Mesenteric fat pad (tissue), 1 donor: ENCODE data around the gene MRPL48. TPM values are rescaled to one million over a fixed set of nuclear protein-coding genes. Genes with fewer than 3 reads are reported as not detected.
"Not testable (repeated sequence)": the region's sequence is repeated elsewhere in the genome, so short reads cannot be mapped to it uniquely, and the experiment has no call there.

Source experiments
- DNase-seq: peaks from one replicate; pipeline ENCODE4 v3.0.0-alpha.2; 2020; ENCODE audit warnings: low spot score
- total RNA-seq: library from RNA; stranded (reverse); fragmentation: NEBNext Ultra II Directional; extraction: Animal tissue kit (Norgen Biotek cat#: 25700); gene quantifications from one replicate; pipeline ENCODE4 v1.2.1, GENCODE V29; 2021
- donor health status: DM: yes; HTN: yes; CAD: no.

MRPL48 gene
- total RNA-seq, 1 donor from 2014 or later, result 16.8 TPM

GRCh38 chr11:73838443-73839122, 50.9 kb downstream of the MRPL48 start:
- DNase-seq, result no peak

DNA sequence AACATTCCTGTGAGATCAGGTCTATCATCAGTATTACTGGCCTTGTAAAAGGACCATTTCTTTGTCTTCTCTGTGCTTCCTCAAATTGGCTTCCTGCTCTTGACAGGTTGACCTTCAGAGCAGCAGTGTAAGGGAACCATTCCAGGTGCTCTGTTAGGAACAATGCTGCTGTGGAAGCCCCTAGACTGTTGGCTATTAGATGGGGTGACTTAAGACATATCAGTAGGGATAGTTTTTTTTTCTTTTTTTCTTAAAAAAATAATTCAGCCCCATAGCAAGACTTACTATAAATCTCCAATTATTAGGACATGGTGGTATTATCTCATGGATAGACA, 51.4 kb downstream of the MRPL48 start:
- DNase-seq, result no peak

- DNase-seq, result no peak
Observed at GRCh38 chr11:73851046-73851764, 63.5 kb downstream of the MRPL48 start.

- no peak for DNase-seq
Observed at GRCh38 chr11:73852049-73852448, 64.4 kb downstream of the MRPL48 start.

DNA sequence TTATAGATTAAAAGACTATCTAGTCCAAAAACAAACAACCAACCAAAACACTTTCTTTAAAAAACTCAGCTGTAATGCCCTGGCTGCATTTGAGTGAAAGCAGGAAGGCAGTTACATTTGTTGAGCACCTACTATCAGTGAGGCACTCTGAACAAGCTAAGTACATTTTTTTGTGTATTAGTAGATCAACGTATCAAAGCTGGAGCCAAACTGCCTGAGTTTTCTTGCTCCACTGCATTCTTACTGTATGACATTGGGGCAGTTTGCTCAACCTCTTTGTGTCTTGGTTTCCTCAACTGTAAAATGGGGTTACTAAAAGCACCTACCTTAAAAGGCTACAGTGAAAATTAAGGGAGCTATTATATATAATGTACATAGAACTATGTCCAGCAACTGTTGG, 67.0 kb downstream of the MRPL48 start:
- DNase-seq, result no peak

- no peak for DNase-seq
Observed at GRCh38 chr11:73856031-73856567, 68.4 kb downstream of the MRPL48 start.

DNA sequence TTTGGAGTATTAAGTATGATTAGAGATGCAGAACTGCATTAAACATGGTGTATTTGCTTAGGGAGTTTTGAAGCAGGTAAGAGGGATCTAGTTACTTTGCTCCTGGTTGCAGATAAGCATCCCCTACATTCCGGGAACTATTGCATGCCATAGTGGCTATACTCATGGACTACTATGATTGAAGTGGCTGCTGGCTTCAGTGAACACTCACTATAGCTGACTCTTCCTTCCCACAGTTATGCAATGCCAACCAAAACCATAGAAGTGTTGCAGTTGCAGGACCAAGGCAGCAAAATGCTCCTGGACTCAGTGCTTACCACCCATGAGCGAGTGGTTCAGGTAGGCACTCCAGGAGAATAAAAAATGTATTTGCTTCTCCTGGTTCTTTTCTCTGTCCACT, 72.0 kb downstream of the MRPL48 start:
- no peak for DNase-seq

- no peak for DNase-seq
Observed at GRCh38 chr11:73860202-73860601, 72.5 kb downstream of the MRPL48 start.

GRCh38 chr11:73862986-73863385, 75.3 kb downstream of the MRPL48 start:
- DNase-seq, result no peak

DNA sequence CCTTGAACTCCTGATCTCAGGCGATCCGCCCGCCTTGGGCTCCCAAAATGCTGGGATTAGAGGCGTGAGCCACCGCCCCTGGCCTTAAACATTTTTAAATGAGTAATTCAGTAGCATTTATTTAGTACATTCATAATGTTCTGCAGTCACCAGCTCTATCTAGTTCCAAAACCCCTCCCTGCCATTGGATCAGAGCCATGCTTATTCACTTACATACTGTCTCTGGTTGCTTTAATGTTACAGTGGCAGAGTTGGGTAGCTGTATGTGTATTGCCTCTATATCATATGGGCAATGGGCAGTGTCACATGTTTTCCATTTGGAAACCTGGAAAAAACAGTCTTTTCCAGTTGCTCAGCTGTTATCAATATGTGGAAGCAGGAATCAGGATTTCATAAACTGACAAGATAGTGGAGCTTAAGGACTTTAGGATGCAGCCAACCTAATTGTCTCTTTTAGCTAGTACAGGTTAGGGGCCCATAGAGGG, 78.5 kb downstream of the MRPL48 start:
- no peak for DNase-seq

DNA sequence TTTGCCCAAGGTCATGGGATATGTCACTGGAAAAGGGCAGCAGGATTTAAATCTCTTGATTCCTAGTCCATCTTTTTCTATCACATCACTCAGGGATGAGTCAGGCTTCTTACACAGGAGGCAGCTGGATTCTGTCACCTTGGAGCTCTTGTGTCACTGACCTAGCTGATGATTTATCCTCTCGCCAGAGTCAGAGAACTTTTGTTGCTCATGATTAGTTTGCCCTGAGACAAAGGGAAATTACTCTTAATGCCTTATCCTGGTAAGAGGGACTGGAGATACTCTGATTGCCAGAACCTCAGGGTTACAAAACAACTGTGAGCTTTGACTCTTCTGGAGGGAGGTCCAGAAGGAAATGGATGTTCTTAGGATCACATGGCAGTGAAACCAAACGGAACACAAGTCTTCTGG, 78.9 kb downstream of the MRPL48 start:
- no peak for DNase-seq

GRCh38 chr11:73869332-73869949, 81.8 kb downstream of the MRPL48 start:
- DNase-seq, result no peak

- no peak for DNase-seq
Observed at GRCh38 chr11:73870261-73870660, 82.6 kb downstream of the MRPL48 start.

DNA sequence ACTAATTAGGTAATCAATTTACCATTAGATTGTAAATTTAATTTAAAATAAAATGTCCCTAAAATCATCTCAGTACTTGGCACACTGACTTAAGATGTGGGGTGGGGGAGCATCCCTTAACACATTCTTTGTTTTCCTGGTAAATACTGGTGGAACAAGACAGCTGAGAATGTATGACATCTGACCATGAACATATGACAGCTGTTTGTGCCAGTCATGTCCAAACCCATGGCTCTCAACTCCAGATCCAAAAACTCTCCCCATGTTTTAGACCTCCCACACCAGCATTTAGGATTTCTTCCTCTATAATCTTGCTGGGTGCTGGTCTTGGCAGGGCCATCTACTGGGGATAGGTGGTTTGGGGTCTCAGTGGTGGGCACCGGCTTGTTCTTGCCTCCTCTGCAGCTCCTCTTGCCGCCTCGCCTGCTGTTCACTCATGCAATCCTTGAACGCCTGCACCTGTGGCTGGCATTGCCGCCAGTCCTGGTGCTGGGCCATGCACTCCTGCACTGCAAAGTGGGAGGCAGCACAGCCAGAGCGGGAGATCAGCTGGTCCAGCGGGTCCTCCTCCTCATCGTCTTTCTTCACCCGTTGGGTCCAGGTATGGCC, 85.2 kb downstream of the MRPL48 start:
- DNase-seq, result no peak

GRCh38 chr11:73875380-73875779, 87.7 kb downstream of the MRPL48 start:
- no peak for DNase-seq

DNA sequence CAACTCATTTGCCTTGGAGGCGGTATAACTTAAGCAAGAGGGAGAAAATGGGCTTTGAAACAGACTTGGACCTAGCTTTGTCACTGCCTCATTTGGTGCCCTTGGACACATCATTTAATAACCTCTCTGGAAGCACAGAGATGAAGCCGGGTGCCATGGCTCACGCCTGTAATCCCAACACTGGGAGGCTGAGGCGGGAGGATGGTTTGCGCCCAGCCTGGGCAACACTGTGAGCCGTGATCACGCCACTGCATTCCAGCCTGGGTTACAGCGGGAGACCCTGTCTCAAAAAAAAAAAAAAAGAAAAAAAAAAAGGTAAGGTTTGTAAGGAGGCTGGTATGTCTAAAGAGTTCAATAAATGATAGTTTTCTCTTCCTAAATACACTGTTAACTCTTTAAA, 88.2 kb downstream of the MRPL48 start:
- DNase-seq, result no peak

GRCh38 chr11:73876424-73877310, 89.0 kb downstream of the MRPL48 start, which contains the start of the genes COA4 and PAAF1:
Gene COA4, minus strand, starts transcription at chr11:73876846. Its CDS starts 3,468 bp downstream, at chr11:73873378.
Gene PAAF1, plus strand, starts transcription at chr11:73876999. Its CDS starts 23 bp downstream, at chr11:73877022.
- peak; percentile 96 for DNase-seq

DNA sequence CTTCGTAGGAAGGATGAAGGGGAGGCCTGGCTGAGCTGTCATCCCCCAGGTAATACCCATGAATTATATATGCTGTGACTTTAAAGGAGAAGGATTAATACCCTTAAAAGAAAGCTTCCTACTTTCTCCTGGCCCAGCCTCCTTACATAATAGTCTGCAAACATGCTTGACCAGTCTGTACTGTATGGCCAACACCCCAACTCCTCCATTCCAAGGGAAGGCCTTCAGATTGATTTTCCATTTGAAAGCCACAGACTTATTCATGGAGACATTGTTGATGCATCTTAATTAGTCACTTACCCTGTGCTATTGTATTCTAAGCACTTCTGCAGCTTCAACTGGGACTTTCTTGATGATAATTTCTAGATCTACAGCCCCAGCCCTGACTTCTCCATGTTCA, 91.1 kb downstream of the MRPL48 start:
- no peak for DNase-seq

GRCh38 chr11:73880449-73880848, 92.8 kb downstream of the MRPL48 start:
- not testable (repeated sequence) for DNase-seq

GRCh38 chr11:73883856-73884255, 96.2 kb downstream of the MRPL48 start:
- no peak for DNase-seq

GRCh38 chr11:73888244-73888643, 100.6 kb downstream of the MRPL48 start:
- DNase-seq, result no peak
